Measurements from ENCODE around the gene PPL.
"Not testable (repeated sequence)": the region's sequence is repeated elsewhere in the genome, so short reads cannot be mapped to it uniquely, and the experiment has no call there.

Gene PPL, protein sequence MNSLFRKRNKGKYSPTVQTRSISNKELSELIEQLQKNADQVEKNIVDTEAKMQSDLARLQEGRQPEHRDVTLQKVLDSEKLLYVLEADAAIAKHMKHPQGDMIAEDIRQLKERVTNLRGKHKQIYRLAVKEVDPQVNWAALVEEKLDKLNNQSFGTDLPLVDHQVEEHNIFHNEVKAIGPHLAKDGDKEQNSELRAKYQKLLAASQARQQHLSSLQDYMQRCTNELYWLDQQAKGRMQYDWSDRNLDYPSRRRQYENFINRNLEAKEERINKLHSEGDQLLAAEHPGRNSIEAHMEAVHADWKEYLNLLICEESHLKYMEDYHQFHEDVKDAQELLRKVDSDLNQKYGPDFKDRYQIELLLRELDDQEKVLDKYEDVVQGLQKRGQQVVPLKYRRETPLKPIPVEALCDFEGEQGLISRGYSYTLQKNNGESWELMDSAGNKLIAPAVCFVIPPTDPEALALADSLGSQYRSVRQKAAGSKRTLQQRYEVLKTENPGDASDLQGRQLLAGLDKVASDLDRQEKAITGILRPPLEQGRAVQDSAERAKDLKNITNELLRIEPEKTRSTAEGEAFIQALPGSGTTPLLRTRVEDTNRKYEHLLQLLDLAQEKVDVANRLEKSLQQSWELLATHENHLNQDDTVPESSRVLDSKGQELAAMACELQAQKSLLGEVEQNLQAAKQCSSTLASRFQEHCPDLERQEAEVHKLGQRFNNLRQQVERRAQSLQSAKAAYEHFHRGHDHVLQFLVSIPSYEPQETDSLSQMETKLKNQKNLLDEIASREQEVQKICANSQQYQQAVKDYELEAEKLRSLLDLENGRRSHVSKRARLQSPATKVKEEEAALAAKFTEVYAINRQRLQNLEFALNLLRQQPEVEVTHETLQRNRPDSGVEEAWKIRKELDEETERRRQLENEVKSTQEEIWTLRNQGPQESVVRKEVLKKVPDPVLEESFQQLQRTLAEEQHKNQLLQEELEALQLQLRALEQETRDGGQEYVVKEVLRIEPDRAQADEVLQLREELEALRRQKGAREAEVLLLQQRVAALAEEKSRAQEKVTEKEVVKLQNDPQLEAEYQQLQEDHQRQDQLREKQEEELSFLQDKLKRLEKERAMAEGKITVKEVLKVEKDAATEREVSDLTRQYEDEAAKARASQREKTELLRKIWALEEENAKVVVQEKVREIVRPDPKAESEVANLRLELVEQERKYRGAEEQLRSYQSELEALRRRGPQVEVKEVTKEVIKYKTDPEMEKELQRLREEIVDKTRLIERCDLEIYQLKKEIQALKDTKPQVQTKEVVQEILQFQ (N-terminal part only)

DNA sequence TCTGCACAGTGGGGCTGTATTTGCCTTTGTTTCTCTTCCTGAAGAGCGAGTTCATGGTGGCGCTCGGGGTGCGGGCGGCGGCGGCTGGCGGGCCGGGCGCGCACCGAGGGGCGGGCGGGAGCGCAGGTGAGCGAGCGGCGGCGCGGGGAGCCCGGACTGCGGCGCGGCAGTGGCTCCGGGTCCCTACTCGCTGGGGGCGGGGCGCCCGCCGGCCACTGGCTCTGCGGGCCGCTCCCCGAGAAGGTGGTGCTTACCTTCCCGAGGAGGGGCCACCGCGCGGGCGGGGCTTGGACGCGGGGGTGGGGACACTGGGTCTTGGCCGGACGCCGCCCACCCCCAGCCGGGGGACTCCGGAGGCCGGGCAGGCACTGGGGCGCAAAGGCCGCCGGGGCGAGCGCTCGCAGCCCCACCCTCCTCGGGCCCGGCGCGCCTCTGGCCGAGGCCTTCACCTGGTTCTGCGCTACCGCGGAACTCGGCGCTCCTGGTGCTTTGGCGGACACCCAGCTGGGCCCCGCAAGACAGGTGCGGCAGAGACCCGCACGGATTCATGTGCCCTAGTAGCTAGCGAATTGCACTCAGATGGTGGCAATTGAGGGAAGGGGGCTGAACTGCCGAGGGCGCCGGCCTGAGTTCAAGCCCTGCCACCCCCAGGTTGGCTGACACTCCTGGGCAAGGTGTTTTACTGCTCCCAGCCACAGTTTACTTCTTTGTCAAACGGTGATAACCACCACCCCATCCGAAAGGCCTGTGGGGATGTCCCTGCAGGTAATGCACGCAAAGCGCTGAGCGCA is at the start of gene PPL:
Gene PPL, minus strand, starts transcription at position 158 of the 791 bp plus-strand sequence. Its CDS starts 103 bp downstream, at position 55.
- DNase-seq = no peak

DNA sequence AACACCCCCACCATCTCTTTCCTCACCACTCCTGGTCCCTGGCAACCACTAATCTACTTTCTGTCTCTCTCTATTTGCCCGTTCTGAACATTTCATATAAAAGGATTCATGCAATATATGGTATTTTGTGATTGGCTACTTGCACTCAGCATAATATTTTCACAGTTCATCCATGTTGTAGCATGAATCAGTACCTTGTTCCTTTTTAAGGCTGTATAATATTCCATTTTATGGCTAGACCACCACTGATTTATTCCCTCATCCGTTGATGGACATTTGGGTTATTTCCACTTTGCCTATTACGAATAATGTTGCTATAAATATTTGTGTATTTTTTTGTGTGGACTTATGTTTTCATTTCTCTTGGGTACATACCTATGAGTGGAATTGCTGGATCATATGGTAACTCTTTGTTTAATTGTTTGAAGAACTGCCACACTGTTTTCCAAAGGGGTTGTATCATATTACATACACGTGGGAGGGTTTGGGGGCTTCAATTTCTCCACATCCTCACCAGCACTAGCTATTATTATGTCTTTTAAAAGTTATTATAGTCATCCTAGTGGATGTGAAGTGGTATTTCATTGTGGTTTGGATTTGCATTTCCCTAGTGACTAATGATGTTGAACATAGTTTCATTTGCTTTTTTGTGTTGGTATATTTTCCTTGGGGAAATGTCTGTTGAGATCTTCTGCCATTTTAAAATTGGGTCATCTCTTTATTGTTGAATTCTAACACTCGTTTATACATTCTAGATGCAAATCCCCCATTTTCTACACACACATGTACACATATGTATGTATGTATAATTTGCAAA is 47.4 kb upstream of the PPL start:
- DNase-seq = no peak

DNA sequence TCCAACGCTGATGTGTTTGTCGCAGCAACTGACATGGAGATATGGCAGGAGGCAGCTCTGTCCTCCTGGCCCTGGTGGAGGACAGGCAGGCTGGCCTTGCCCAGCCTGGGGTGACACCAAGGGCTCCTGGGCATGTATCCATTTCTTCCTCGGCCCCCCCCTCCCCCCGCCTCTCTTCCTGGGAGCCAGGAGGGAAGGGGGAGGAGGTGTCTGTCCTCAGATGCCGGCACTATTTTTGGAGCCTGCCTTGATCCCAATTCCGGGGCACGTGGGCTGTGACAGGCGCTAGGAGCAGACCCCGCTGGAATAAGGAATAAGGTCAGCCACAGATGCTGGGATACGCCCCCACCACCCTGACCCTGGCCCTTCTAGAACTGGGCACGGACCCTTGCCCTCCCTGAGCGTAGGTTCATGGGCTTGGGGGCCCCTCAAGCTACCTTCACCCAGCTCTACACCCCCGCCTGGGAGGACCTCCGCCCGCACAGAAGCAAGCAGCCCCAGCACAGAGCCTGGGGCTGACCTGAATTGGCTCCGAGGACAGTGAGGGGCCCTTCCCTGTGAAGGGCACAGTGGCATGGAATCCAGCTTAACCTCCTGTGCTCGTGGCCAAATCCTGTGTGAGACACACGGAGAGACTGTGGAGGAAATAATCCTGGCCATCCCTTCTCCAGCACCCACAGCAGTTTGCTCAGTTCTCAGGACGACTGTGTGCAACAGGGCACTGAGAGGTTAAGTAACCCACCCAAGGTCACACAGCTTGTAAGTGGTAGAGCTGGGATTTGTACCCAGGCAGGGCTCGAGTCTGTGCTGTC is 45.3 kb upstream of the PPL start:
- no peak for DNase-seq

DNA sequence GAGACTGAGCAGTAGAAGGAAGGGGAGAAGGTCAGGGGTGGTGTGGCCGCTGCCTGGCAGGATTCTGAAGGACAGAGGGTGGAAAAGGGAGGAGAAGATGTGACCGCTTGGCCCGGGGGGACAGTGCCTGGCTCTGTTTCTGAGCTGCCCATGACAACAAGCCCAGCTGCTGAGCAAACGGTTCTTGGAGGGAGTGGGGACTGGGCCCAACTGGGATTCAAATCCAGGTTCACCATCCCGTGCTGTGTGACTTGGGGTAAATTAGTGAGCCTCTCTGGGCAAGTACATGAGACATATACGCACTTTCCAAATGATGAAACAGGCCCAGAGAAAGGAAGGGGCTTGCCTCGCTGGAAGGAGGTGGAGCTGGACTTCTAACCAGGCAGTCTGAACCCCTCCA is 44.5 kb upstream of the PPL start:
- DNase-seq = no peak

DNA sequence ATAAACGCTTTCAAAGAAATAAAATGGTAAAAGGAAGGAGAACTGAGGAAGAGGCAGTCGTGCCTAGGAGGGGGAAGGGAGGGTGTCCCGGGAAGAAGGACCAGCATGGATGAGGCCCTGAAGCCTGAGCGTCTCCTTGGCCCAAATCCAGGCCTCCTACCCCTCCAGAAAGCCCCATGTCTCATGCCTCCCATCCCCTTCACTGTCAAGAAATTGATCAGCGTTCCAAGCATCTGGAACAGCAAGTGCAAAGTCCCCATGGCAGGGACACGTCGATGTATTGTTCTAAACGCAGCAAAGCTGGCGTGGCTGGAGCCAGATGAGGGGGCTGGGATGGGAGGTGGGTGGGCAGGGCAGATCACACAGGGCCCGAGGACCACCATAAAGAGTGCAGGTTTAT is 43.7 kb upstream of the PPL start:
- no peak for DNase-seq

DNA sequence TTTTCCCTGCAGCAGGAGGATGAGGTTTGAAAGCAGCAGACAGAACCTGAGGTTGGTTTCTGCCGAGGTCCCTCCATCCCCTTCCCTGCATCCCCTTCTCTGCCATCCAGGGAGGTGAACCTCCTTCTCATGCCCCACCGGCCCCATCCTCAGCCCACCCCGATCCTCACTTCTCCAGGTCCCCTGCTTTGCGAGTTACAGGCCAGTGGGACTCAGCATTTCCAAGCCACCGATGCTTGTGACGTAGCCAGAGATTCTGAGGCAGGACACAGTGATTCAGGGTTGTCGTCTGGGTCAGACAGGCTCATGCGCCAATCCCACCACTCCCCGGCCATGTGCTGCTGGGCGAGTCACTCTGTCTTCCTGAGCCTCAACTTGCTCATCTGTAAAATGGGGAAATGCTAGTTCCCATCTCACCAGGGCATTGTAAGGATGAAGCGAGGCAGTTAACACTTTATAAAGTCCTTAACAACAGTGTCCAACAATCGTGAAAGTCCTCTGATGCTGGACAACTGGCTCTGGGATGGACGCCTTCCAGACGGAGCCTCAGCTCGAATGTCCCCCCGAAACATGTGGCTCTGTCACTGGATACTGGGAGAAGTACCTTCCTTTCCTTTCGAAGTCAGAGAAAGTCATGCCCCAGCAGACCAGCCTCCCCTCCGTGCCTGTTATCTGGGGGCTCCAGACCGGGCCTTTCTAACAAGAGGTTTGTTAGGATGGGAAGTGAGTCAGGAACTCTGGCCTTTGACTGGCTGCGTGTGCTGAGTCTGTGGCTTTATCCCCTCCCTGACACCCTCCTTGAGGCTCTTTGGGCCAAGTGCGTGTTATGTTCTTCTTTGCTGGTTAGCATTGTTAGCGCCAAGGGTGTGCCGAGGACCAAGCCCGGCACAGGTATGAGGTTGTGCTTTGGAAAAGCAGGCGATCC is 43.0 kb upstream of the PPL start:
- no peak for DNase-seq

DNA sequence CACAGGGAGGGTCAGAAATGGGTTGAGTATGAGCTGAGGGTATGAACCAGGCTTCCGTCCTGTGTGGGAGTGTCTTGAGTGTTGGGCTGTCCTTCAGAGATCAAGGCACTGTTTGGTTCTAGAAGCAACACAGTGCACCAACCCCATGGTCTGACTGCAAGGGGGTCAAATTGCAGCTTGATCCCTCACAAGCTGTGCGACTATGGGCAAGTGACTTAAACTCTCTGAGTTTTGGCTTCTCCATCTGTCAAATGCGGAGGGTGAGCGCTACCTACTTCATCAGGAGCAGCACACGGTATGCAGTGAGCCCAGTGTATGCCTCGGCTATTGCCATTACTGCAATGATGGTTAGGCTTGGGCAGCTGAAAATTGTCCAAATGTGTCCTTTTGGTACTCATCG is 42.2 kb upstream of the PPL start:
- DNase-seq = no peak

DNA sequence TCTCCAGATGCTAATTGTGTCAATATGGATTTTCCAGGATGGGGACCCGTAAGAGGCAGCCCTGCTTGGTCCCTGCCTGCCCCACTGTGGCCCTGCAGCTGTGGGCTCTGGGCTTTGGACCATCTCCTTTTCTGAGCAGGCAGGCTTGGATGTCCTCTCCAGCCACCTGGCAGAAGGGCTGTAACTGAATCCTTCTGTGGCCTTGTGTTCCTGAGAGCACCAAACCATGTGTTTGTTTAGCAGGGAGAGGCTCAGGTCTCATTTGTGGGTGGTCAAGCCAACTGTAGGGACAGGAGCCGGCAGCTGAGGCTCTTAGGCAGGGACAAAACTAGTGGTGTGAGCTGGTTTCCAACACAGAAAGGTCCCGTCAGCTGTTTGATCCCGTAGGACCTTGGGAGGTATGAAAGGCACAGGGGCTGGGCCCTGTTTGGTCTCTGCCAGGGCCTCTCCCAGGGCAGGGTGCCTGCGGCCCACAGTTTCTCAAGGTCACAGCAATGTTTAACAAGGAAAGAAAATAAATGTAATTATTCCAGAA is 39.7 kb upstream of the PPL start:
- no peak for DNase-seq

DNA sequence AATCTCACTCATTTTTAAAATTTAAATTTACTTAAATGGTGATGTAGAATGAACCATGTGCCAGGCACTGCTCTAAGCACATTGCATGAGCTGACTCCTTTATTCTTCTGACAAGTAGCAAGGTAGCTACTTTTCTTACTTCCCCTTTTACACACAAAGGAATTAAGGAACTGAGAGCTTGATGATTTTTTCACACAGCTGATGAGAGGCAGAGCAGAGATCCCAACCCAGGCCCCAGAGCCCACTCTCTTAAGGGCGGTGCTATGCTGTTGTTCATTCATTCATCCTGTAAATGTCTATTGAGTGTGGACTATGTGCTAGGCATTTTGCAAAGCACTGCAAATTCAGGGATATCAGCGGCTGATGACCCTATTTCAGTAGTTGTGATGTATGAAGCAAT is 39.1 kb upstream of the PPL start:
- no peak for DNase-seq

DNA sequence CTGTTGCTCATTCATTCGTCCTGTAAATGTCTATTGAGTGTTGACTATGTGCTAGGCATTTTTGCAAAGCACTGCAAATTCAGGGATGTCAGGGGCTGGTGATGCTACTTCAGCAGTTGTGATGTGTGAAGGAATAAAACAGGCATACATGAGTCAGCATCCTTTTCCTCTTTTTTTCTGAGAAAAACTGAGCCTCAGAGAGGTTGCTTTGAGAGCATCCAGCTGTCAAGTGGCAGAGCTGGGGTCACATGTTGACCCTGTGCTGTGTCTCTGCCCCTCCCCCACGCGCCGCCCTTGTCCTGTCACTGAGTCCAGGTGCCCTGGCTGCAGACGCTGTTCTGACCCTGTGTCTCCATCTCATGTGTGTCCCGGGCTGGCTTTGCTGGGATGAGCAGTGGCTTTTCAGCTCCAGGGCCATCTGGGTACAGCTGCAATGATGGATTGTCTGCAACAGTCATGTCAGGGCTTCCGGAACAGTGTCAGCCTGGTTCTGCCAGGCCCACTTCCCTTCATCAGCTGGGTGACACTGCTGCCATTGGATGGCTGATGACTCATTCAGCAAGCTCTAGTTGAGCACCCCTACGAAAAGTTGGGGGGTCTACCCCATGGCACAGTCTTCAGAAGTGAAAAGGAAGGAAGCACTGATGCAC is 36.1 kb upstream of the PPL start:
- DNase-seq = no peak

DNA sequence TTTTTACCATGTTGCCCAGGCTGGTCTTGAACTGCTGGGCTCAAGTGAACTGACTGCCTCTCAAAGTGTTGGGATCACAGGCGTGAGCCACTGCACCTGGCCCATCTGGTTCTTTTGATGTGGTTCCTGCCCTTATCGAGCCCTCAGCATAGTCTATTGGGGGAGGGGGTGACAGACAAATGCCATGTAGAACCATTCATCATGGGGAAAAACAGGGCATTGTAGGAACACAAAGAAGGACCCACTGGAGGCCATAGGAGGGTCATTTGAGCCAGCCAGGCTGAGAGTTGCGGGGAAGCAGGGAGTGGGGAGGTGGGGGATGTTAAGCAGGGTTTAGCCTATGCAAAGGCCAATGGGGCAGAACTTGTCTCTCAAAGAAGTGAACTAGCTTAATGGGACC is 33.1 kb upstream of the PPL start:
- no peak for DNase-seq

DNA sequence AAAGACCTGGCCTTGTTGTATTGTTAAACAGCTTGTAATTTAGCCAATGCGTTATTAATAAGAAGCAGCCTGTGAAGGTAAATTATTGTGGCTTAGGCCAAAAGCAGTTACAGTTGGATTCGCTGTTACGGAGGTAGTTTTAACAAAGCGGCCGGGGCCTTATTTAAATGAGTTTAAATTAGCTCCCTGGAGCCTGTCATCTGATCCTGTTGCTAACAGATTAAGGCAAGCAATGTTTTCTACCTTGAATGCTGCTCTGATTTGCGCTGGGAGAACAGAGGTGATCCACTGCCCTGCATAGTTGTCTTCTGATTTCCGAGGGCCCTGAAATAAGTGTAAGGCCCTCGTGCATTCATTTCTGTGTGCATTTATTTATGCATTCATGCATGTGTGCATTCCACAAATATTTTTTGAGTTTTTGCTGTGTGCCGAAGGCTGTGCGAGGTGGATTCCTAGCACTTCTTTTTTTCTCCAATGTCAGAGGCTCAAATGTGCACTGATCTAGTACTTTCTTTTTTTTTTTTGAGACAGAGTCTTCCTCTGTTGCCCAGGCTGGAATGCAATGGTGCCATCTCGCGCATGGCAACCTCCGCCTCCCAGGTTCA is 32.0 kb upstream of the PPL start:
- DNase-seq = no peak

DNA sequence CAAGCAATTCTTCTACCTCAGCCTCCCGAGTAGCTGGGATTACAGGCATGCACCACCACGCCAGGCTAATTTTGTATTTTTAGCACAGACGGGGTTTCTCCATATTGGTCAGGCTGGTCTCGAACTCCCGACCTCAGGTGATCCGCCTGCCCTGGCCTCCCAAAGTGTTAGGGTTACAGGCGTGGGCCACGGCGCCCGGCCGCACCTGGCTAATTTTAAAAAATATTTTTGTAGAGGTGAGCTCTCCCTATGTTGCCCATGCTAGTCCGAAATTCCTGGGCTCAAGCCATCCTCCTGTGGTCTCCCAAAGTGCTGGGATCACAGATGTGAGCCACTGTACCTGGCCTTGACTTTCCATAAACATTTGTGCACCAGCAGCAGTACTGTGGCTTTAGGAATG is 31.3 kb upstream of the PPL start:
- not testable (repeated sequence) for DNase-seq

DNA sequence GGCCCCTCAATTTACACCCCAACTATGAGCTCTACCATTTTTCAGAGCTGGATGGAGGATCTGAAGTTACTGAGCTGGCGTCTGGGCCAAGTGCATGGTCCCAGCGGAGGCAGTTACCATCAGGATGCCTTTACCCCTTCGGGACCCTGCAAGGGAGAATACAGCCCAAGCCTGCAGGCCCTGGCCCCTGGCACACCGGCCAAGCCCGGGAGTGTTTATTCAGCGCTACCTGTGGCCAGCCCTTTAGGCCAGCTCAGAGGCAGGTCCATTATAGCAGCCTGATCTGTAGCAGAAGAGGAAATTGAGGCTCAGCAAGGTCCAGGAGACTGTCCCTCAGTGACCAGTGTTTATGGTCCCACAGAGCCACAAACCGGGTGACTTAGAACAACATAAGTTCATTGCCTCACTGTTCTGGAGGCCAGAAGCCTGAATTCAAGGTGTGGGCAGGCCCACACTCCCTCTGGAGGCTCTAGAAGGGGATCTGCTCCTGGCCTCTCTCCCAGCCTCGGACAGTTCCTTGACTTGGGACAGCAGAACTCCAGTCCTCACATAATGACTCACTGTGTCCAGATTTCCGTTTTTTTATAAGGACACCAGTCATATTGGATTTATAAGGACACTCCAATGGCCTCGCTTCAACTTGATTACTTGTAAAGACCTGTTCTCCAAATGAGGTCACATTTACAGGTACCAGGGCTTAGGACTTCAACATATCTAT is 29.9 kb upstream of the PPL start:
- DNase-seq = no peak

DNA sequence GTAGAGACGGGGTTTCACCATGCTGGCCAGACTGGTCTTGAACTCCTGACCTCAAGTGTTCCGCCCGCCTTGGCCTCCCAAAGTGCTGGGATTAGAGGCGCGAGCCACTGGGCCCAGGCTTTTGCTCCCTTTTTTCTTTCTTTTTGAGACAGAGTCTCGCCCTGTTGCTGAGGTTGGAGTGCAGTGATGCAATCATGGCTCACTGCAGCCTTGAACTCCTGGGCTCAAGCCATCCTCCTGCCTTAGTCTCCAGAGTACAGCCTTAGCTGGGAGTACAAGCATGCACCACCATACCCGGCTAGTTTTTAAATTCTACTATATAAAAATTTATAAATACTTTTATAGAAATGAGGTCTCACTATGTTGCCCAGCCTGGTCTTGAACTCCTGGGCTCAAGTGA is 26.6 kb upstream of the PPL start:
- not testable (repeated sequence) for DNase-seq

DNA sequence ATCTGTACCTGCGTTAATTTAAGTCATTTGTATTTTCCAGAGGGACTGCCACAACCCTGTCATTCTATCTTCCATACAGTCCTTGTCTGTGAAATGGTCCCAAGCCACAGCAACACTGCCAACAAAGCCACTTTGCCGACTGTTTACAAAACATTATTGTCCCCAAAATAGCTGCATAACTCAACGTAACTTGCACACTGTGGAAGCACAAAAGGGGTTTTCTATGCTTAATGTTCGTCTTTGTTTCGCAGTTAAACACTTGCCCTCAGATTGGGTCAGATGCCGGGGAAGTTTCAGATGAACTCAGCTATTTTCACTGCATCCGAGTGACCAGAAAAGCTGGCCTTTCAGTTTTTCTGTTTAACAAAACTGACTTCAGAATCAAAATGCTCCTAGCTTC is 25.8 kb upstream of the PPL start:
- no peak for DNase-seq

DNA sequence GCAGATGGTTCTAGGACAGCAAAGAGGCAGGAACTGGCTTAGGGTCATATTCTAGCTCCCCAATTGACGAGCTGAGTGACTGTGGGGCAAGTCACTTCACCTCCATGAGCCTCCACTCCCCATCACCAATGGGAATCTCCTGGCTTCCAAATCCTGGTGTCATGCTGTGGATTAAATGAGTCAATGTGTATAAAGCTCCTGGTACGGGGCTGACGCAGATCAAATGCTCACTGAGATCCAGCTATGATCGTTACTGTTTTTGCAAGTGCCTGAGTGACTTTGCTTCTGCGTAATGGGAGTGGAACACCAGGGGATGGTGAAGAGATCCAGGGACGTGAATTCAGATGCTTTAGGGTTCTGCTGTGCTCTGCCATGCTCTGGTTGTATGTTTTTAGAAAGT is 23.6 kb upstream of the PPL start:
- DNase-seq = no peak

Measured in activated gamma-delta T cell treated with Interleukin-2 at 50 U/mL for 16 hours (primary cell).